Nephron (organoid): ENCODE measurements around the gene MED27.
"Not testable (repeated sequence)": the region's sequence is repeated elsewhere in the genome, so short reads cannot be mapped to it uniquely, and the experiment has no call there.

Experiments
- H3K27ac Mint-ChIP-seq, 3 experiments: 2 replicates each; pipeline ENCODE4 v1.8.0; 2020; ENCODE audit warnings: mixed read lengths in 3 of 3, mild to moderate bottlenecking in 2 of 3, moderate library complexity in 1 of 3
- H3K27me3 Mint-ChIP-seq: 2 replicates; pipeline ENCODE4 v1.8.0; 2021; ENCODE audit warnings: low read depth, mild to moderate bottlenecking, moderate library complexity, mixed read lengths
- H3K36me3 Mint-ChIP-seq: 2 replicates; pipeline ENCODE4 v1.8.0; 2020; ENCODE audit warnings: low read depth, mixed read lengths
- H3K4me1 Mint-ChIP-seq: 2 replicates; pipeline ENCODE4 v1.8.0; 2020; ENCODE audit warnings: mixed read lengths
- H3K4me3 Mint-ChIP-seq, 3 experiments: 2 replicates each; pipeline ENCODE4 v1.8.0; 2020; ENCODE audit warnings: mild to moderate bottlenecking in 3 of 3, mixed read lengths in 3 of 3, moderate library complexity in 2 of 3
- H3K9me3 Mint-ChIP-seq: 2 replicates; pipeline ENCODE4 v1.8.0; 2020; ENCODE audit warnings: mixed read lengths
- CTCF ChIP-seq, 3 experiments: fragments of 200-600 bp; sonication (generic); IDR thresholded peaks; one replicate each; pipeline ENCODE4 v1.5.0; 2021; ENCODE audit warnings: antibody characterized with exemption in 3 of 3; ENCODE audit not compliant: unreplicated experiment in 3 of 3

The MED27 gene

GRCh38 chr9:132011309-132011708 lies 68.4 kb downstream of the MED27 start:
- TF ChIP-seq CTCF (IDR thresholded peaks at IDR 0.05; ENCODE audit: unreplicated experiment in 3 of 3): no peak
- Mint-ChIP-seq H3K9me3 (no peaks in the 10 kb centered on the region), H3K27ac (no peak overlapping the region), H3K4me1 (peaks cover 66% of the 10 kb centered on the region), H3K27me3 (no peaks in the 10 kb centered on the region), H3K36me3 (peaks cover 17% of the 10 kb centered on the region), H3K4me3 (no peak overlapping the region)

- not testable (repeated sequence) for H3K27ac Mint-ChIP-seq, H3K4me3 Mint-ChIP-seq, H3K9me3 Mint-ChIP-seq, H3K27me3 Mint-ChIP-seq
- Mint-ChIP-seq H3K36me3 (peaks cover 17% of the 10 kb centered on the region), H3K4me1 (peaks cover 66% of the 10 kb centered on the region)
These were observed 69.5 kb downstream of the MED27 start for GRCh38 chr9:132010201-132010600.

DNA sequence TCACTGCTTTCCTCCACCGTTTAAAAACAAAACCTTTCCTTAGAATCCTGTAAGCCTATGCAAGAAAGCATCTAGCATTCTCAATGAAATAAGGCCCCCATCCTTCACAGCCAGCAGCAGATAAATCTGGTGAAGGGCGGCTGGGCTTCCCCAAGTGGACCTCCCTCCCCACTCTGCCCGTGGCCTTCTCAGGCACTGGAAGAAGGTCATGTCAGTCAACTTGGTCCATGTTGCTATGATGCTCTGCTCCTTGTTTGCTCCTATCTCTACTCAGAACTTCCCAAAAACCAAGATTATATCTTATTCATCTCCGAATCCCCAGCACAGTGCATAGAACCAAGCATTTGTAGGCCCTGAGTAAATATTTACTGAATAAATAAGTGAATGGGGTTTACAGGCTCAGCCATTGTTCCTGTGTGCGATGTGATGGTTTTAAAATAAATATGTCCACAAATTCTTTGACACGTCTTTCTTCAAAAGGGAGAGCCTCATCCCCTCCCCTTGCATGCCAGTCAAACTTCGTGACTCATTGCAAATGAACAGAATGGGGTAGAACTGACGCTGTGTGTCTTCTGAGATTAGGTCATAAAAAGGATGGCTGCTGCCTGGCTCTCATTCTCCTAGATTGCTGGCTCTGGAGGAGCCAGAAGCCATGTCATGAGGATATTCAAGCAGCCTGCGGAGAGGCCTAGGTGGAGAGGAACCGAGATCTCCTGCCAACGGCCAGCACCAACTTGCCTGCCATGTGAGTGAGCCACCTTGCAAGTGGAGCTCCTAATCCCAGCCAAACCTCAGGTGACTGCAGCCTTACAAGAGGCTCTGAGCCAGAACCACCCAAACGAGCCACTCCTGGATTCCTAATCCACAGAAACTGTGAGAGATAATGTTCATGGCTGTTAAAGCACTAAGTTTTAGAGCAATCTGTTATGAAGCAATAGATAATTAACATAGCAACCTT lies 70.5 kb downstream of the MED27 start:
- Mint-ChIP-seq H3K4me3 (no peak overlapping the region), H3K9me3 (no peaks in the 10 kb centered on the region), H3K4me1 (peaks cover 65% of the 10 kb centered on the region), H3K36me3 (peaks cover 17% of the 10 kb centered on the region), H3K27ac (no peak overlapping the region), H3K27me3 (no peaks in the 10 kb centered on the region)
- no peak for TF ChIP-seq CTCF (IDR thresholded peaks at IDR 0.05; ENCODE audit: unreplicated experiment in 3 of 3)

DNA sequence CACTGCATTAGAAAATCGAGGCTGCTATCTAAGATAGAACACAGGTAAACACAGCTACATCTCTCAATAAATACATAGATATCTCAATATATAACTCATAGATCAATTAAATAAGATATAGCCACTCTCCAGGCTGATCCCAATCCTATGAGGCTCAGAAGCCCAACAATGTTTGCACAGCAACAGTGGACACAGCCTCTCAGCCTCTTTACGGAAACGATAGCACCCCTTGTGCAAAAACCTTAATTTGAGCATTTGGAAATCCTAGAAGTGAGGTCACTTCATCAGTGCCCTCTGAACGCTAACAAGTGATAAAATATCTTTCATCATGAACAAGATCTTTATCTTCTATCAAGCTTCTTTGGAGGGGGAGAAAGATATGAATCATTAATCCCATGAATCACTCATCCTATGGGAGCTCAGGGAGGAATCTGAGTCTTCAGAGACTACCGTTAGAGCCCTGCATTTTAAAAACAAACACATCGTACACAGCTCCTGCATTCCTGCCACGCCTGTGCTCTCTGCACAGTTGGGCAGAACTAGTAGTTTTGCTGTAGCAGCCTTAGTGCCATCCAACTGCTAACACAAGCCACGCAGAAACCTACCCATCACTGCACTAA lies 71.4 kb downstream of the MED27 start:
- no peak for TF ChIP-seq CTCF (IDR thresholded peaks at IDR 0.05; ENCODE audit: unreplicated experiment in 3 of 3)
- H3K27ac Mint-ChIP-seq: peak overlapping the region in 1 of 3 experiments; percentile 53
- peaks cover 66% of the 10 kb centered on the region for H3K4me1 Mint-ChIP-seq
- no peaks in the 10 kb centered on the region for H3K27me3 Mint-ChIP-seq
- peaks cover 14% of the 10 kb centered on the region for H3K36me3 Mint-ChIP-seq
- H3K4me3 Mint-ChIP-seq: no peak overlapping the region
- H3K9me3 Mint-ChIP-seq: no peaks in the 10 kb centered on the region

- peaks cover 58% of the 10 kb centered on the region for H3K4me1 Mint-ChIP-seq
- no peak overlapping the region for H3K4me3 Mint-ChIP-seq
- no peaks in the 10 kb centered on the region for H3K9me3 Mint-ChIP-seq
- no peak for TF ChIP-seq CTCF (IDR thresholded peaks at IDR 0.05; ENCODE audit: unreplicated experiment in 3 of 3)
- H3K36me3 Mint-ChIP-seq: peaks cover 6% of the 10 kb centered on the region
- no peaks in the 10 kb centered on the region for H3K27me3 Mint-ChIP-seq
- peak overlapping the region in 2 of 3 experiments; percentile 3 to 47 for H3K27ac Mint-ChIP-seq
These were observed 72.2 kb downstream of the MED27 start for GRCh38 chr9:132007371-132008025.

DNA sequence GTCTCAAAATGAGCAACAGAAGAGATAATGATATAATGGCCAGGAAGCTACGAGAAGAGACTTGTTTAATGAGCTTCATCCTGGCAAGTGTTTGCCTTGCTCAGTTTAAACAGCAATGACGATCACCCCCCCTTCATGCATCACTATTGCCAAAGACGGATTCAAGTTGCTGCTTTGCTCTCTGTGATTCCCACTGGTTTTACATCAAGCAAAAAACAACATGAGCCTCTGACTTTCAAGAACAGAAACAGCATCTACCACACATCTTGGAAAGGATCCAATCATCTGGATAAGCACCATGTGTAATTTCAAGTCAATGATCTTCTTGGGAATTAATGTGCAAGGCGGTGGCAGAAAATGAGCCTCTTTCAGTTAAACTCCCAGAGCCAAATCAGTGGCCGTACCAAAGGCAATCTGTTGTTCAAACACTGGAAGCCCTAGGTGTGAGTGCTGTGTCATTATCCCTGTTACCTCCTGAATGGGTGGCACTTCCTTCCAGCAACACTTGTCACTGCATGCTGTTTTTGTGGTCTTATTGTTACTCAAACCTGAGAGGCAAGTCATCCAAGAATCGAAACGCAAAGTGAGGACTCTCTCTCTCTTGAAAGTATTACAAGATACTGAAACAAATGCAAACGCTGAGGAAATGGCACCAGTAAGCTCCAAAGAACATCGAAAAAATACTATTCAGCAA lies 72.8 kb downstream of the MED27 start:
- no peak for TF ChIP-seq CTCF (IDR thresholded peaks at IDR 0.05; ENCODE audit: unreplicated experiment in 3 of 3)
- Mint-ChIP-seq H3K36me3 (peaks cover 3% of the 10 kb centered on the region), H3K27me3 (no peaks in the 10 kb centered on the region), H3K4me3 (no peak overlapping the region), H3K9me3 (no peaks in the 10 kb centered on the region), H3K27ac (peak overlapping the region in 2 of 3 experiments; percentile 2 to 47), H3K4me1 (peaks cover 52% of the 10 kb centered on the region)
